Transverse colon (tissue), 4 donors: ENCODE measurements around the gene RPS5. TPM values are rescaled to one million over a fixed set of nuclear protein-coding genes. Genes with fewer than 3 reads are reported as not detected.

Source experiments
- DNase-seq: peaks from one replicate; pipeline ENCODE4 v3.0.0-alpha.2; 2019
- H3K27ac ChIP-seq, 4 donors: fragments of 200-600 bp; sonication (generic); 2 replicates each; pipeline ENCODE4 v1.5.1; 2016 to 2018; ENCODE audit warnings: inconsistent platforms in 4 of 4
- H3K27me3 ChIP-seq: fragments of 200-600 bp; sonication (generic); 2 replicates; pipeline ENCODE4 v1.5.1; 2017; ENCODE audit warnings: inconsistent platforms
- H3K36me3 ChIP-seq, 4 donors: fragments of 200-600 bp; sonication (generic); 2 replicates each; pipeline ENCODE4 v1.5.1; 2017 to 2019; ENCODE audit warnings: inconsistent platforms in 4 of 4
- H3K4me1 ChIP-seq, 4 donors: fragments of 200-600 bp; sonication (generic); 2 replicates each; pipeline ENCODE4 v1.5.1; 2017 to 2020; ENCODE audit warnings: inconsistent platforms in 4 of 4
- H3K4me3 ChIP-seq, 4 donors: fragments of 200-600 bp; sonication (generic); 1 replicate in 1 of 4; 2 replicates in 3 of 4; pipeline versions ENCODE4 v1.5.1 to v1.6.1; 2017 to 2019; ENCODE audit warnings: inconsistent platforms in 4 of 4
- H3K9me3 ChIP-seq, 2 donors: fragments of 200-600 bp; sonication (generic); 2 replicates each; pipeline ENCODE4 v1.5.1; 2017 to 2019; ENCODE audit warnings: inconsistent platforms in 2 of 2
- CTCF ChIP-seq, 5 experiments: fragments of 200-600 bp in 3 of 5; fragments of 450-650 bp in 2 of 5; sonication (generic) in 3 of 5; IDR thresholded peaks; 1 replicate in 2 of 5; 2 replicates in 3 of 5; pipeline ENCODE4 v1.5.1; 2016 to 2017; ENCODE audit warnings: antibody characterized with exemption in 5 of 5, inconsistent platforms in 3 of 5, mild to moderate bottlenecking in 2 of 5, moderate library complexity in 1 of 5
- EP300 ChIP-seq: sonication (generic); formaldehyde crosslinking; IDR thresholded peaks from one replicate; pipeline ENCODE4 v1.6.1; 2017; ENCODE audit warnings: antibody characterized with exemption, low read depth
- POLR2A ChIP-seq: fragments of 450-650 bp; IDR thresholded peaks from one replicate; pipeline ENCODE4 v1.6.1; 2016; ENCODE audit warnings: antibody characterized with exemption, mild to moderate bottlenecking, moderate library complexity
- POLR2AphosphoS5 ChIP-seq, 3 donors: sonication (generic); formaldehyde crosslinking; IDR thresholded peaks; one replicate each; pipeline ENCODE4 v1.6.1; 2016; ENCODE audit warnings: antibody characterized with exemption in 3 of 3
- WGBS, 2 donors: methylation state at CpG; one replicate each; pipeline ENCODE4 v1.1.5; 2018; ENCODE audit warnings: low coverage in 1 of 2; 5-methylcytosine and 5-hydroxymethylcytosine counted together
- in situ Hi-C, 4 donors: fragments of 200-750 bp; cut with MboI; loops; one replicate each; pipeline versions ENCODE4 v1.15.0 to v1.15.1; 2017; ENCODE audit warnings: low sequenced_read_pairs in 3 of 4, low pct_ligation_motif_present in 1 of 4, low pct_unique_long_range_greater_than_20kb in 1 of 4
- intact Hi-C: fragments of 100-400 bp; cut with DNase I; formaldehyde crosslinking; loops from one replicate; pipeline ENCODE4 v1.15.1; 2023; ENCODE audit warnings: low total_unique reads
- total RNA-seq, 4 donors: library from RNA; depleted of rRNA; stranded (reverse); fragments of >200 nt; gene quantifications; one replicate each; pipeline ENCODE4 v1.1.0, GENCODE V29; 2016

The RPS5 gene
- total RNA-seq, 4 donors from 2014 or later: 513 to 1,129 (median 743) TPM

GRCh38 chr19:58409010-58409790, 22.1 kb downstream of the RPS5 start:
- WGBS, 2 donors: 4% methylated on average over 34 of the region's 34 CpGs; no CpG with 5 or more reads in 1 of the 2 donors

DNA sequence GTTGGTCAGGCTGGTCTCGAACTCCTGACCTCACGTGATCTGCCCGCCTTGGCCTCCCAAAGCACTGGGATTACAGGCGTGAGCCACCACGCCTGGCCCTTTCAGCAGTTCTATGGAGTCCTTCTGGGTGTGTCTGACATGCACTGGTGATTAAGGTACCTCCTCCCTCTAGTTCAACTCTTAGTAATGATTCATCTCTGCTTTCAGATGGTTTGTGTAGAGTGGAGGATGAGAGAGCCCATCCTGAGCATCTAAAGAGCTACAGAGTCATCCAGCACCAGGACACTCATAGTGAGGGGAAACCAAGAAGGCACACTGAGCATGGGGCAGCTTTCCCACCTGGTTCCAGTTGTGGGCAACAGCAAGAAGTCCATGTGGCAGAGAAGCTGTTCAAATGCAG, 29.5 kb downstream of the RPS5 start:
- peaks cover 0 to 34% (median 15%) of the 10 kb centered on the region in 4 donors for H3K36me3 ChIP-seq
- 96% methylated on average over 5 of the region's 5 CpGs; no CpG with 5 or more reads in 1 of the 2 donors for WGBS, 2 donors
- H3K27me3 ChIP-seq: no peaks in the 10 kb centered on the region
- in situ Hi-C loops: no loop called here
- intact Hi-C loops: no loop called here
- TF ChIP-seq POLR2AphosphoS5 (IDR thresholded peaks at IDR 0.05) (no peak), EP300 (no peak), POLR2A (no peak), CTCF (IDR thresholded peaks at IDR 0.05) (no peak)
- H3K4me1 ChIP-seq: no peaks in the 10 kb centered on the region
- no peak overlapping the region for H3K27ac ChIP-seq
- DNase-seq: no peak
- H3K4me3 ChIP-seq: no peak overlapping the region
- H3K9me3 ChIP-seq: no peaks in the 10 kb centered on the region

More at GRCh38 chr19:58409010-58409790, 22.1 kb downstream of the RPS5 start:
- intact Hi-C loops (no loop called here), in situ Hi-C loops (no loop called here)
- DNase-seq: no peak
- H3K27ac ChIP-seq: peak overlapping the region; percentile 82 to 91 (median 90)
- TF ChIP-seq CTCF (IDR thresholded peaks at IDR 0.05): no peak
- TF ChIP-seq EP300: no peak
- TF ChIP-seq POLR2AphosphoS5 (IDR thresholded peaks at IDR 0.05): no peak
- no peak for TF ChIP-seq POLR2A
- H3K4me1 ChIP-seq: peaks cover 0 to 18% (median 16%) of the 10 kb centered on the region in 4 donors
- no peaks in the 10 kb centered on the region for H3K9me3 ChIP-seq
- no peaks in the 10 kb centered on the region for H3K27me3 ChIP-seq
- no peaks in the 10 kb centered on the region for H3K36me3 ChIP-seq
- peak overlapping the region; percentile 65 to 82 (median 74) for H3K4me3 ChIP-seq

- Histone ChIP-seq H3K9me3 (no peaks in the 10 kb centered on the region), H3K4me3 (no peak overlapping the region), H3K4me1 (no peaks in the 10 kb centered on the region), H3K27me3 (no peaks in the 10 kb centered on the region), H3K27ac (no peak overlapping the region), H3K36me3 (peaks cover 0 to 34% (median 15%) of the 10 kb centered on the region in 4 donors)
- no peak for DNase-seq
- TF ChIP-seq POLR2AphosphoS5 (IDR thresholded peaks at IDR 0.05) (no peak), CTCF (IDR thresholded peaks at IDR 0.05) (no peak), POLR2A (no peak), EP300 (no peak)
- intact Hi-C loops: no loop called here
- in situ Hi-C loops: no loop called here
- WGBS, 2 donors: 93 to 97% methylated on average over 3 to 7 of the region's 7 CpGs
These were observed 30.0 kb downstream of the RPS5 start for GRCh38 chr19:58417071-58417470.

DNA sequence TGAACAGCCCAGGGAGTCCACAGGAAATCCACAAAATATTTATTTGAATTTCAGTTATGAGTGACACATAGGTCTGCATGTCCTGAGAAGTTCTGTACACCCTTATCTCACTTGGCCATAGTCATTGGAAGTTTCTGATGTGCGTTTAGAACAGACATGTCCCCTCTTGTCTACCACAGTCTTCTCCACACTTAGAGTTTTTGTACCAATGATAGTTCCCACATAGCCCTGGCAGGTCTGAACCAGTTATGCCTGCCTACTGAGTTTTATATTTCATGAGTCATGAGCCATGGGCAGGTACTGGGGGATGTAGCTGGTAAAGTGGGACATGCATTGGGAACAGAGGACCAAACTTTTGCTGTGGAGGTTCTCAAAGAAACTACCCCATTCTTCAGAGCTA, 41.5 kb downstream of the RPS5 start:
- Histone ChIP-seq H3K36me3 (peaks cover 0 to 19% (median 6%) of the 10 kb centered on the region in 4 donors), H3K9me3 (peaks cover 60 to 69% of the 10 kb centered on the region in 2 donors), H3K4me3 (no peak overlapping the region), H3K27ac (no peak overlapping the region), H3K4me1 (no peaks in the 10 kb centered on the region), H3K27me3 (no peaks in the 10 kb centered on the region)
- 73% methylated on average over 1 of the region's 1 CpG; no CpG with 5 or more reads in 1 of the 2 donors for WGBS, 2 donors
- TF ChIP-seq POLR2A: no peak
- TF ChIP-seq CTCF (IDR thresholded peaks at IDR 0.05): no peak
- no peak for TF ChIP-seq POLR2AphosphoS5 (IDR thresholded peaks at IDR 0.05)
- no peak for TF ChIP-seq EP300
- no peak for DNase-seq
- in situ Hi-C loops (no loop called here), intact Hi-C loops (no loop called here)
